Right lobe of liver (tissue), 6 donors: ENCODE measurements around the gene MAP3K9. TPM values are rescaled to one million over a fixed set of nuclear protein-coding genes. Genes with fewer than 3 reads are reported as not detected.

Experiments
- ATAC-seq, 4 donors: fragments of 200-7000 bp; cut with Tn5 transposase; one replicate each; pipeline ENCODE4 v1.9.1; 2020; ENCODE audit warnings: mild to moderate bottlenecking in 4 of 4, moderate library complexity in 4 of 4
- DNase-seq, 3 donors: peaks; one replicate each; pipeline ENCODE4 v3.0.0-alpha.2; 2020
- H3K27ac ChIP-seq, 3 donors: fragments of 200-600 bp; one replicate each; pipeline ENCODE4 v1.8.0; 2022
- H3K27me3 ChIP-seq, 2 donors: fragments of 200-600 bp; one replicate each; pipeline ENCODE4 v1.8.0; 2022
- H3K36me3 ChIP-seq, 4 donors: fragments of 200-600 bp; sonication (generic) in 1 of 4; one replicate each; pipeline versions ENCODE4 v1.5.1 to v1.8.0; 2017 to 2022; ENCODE audit warnings: control low read depth in 1 of 4
- H3K4me1 ChIP-seq, 4 donors: fragments of 200-600 bp; sonication (generic) in 1 of 4; one replicate each; pipeline versions ENCODE4 v1.5.1 to v1.8.0; 2017 to 2022; ENCODE audit warnings: control low read depth in 1 of 4
- H3K4me3 ChIP-seq, 3 donors: fragments of 200-600 bp; one replicate each; pipeline ENCODE4 v1.8.0; 2022
- H3K9me3 ChIP-seq, 4 donors: fragments of 200-600 bp; sonication (generic) in 1 of 4; one replicate each; pipeline versions ENCODE4 v1.5.1 to v1.8.0; 2017 to 2022; ENCODE audit warnings: control low read depth in 1 of 4
- POLR2A ChIP-seq: fragments of 450-650 bp; IDR thresholded peaks from one replicate; pipeline ENCODE4 v1.6.1; 2017; ENCODE audit warnings: antibody characterized with exemption, mild to moderate bottlenecking
- WGBS: methylation state at CpG from one replicate; pipeline ENCODE4 v1.1.6; 2018; ENCODE audit warnings: low coverage, low lambda C conversion rate; ENCODE audit not compliant: insufficient coverage; ENCODE audit errors: missing lambda C conversion rate; 5-methylcytosine and 5-hydroxymethylcytosine counted together
- intact Hi-C, 2 donors: fragments of 100-400 bp; cut with DNase I; formaldehyde crosslinking; loops; one replicate each; pipeline versions ENCODE4 v1.11.2 to v1.14.1; 2022
- total RNA-seq, 6 experiments: library from RNA; depleted of rRNA in 2 of 6; stranded (reverse); fragments of >200 nt in 2 of 6; fragmentation: NEBNext Ultra II Directional in 3 of 6; extraction: Animal tissue kit (Norgen Biotek cat#: 25700) in 3 of 6; gene quantifications; one replicate each; pipeline versions ENCODE4 v1.1.0 to v1.2.4, GENCODE V29; 2016 to 2023
- TF ChIP-seq, protein P1 (sequence below), 4 donors: fragments of 200-600 bp in 3 of 4; fragments of 450-650 bp in 1 of 4; IDR thresholded peaks; one replicate each; pipeline versions ENCODE4 v1.5.1 to v1.8.0; 2016 to 2022; ENCODE audit warnings: antibody characterized with exemption in 4 of 4, mild to moderate bottlenecking in 2 of 4
- donor health status: DM: no; HTN: yes; CAD: no.
- donor health status: DM: no; HTN: no; CAD: no.
- donor health status: DM: no; HTN: no; CAD: no.
- donor health status: DM: no; HTN: yes; CAD: no.
- donor health status: DM: no; HTN: yes; CAD: no.

Gene MAP3K9
- total RNA-seq, 6 experiments from 2014 or later: 2.0 to 3.6 (median 2.7) TPM

DNA sequence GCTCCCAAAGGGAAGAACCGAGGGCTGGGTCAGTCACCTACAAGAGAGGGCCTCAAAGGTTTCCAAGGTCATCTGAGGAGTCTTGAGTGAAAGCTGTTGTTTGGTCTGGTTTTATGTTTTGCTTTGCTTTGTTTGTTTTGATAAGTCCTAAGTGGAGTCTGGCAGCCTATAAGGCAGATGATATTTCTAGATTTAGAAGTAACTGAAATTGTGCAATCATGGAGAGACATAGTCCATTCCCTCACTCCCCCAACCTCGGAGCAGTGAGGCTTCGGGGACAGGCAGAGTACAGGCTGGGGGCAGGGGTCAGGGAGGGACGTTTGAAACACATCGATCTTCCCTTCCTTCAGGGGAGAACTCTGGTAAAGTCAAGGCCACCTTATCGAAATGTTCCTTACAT lies 125.3 kb downstream of the MAP3K9 start:
- H3K36me3 ChIP-seq: no peaks in the 10 kb centered on the region
- no peak overlapping the region for H3K27ac ChIP-seq
- peaks cover 0 to 10% (median 3%) of the 10 kb centered on the region in 4 donors for H3K4me1 ChIP-seq
- peak in 1 of 3 donors; percentile 68 for DNase-seq
- intact Hi-C loops: no loop called here
- ATAC-seq: peak; percentile 84 to 94 (median 92)
- no peak for TF ChIP-seq POLR2A
- TF ChIP-seq, protein P1, sequence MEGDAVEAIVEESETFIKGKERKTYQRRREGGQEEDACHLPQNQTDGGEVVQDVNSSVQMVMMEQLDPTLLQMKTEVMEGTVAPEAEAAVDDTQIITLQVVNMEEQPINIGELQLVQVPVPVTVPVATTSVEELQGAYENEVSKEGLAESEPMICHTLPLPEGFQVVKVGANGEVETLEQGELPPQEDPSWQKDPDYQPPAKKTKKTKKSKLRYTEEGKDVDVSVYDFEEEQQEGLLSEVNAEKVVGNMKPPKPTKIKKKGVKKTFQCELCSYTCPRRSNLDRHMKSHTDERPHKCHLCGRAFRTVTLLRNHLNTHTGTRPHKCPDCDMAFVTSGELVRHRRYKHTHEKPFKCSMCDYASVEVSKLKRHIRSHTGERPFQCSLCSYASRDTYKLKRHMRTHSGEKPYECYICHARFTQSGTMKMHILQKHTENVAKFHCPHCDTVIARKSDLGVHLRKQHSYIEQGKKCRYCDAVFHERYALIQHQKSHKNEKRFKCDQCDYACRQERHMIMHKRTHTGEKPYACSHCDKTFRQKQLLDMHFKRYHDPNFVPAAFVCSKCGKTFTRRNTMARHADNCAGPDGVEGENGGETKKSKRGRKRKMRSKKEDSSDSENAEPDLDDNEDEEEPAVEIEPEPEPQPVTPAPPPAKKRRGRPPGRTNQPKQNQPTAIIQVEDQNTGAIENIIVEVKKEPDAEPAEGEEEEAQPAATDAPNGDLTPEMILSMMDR (IDR thresholded peaks at IDR 0.05): no peak
- no peaks in the 10 kb centered on the region for H3K9me3 ChIP-seq
- no peaks in the 10 kb centered on the region for H3K27me3 ChIP-seq
- 9% methylated on average over 6 of the region's 6 CpGs for WGBS
- H3K4me3 ChIP-seq: no peak overlapping the region

DNA sequence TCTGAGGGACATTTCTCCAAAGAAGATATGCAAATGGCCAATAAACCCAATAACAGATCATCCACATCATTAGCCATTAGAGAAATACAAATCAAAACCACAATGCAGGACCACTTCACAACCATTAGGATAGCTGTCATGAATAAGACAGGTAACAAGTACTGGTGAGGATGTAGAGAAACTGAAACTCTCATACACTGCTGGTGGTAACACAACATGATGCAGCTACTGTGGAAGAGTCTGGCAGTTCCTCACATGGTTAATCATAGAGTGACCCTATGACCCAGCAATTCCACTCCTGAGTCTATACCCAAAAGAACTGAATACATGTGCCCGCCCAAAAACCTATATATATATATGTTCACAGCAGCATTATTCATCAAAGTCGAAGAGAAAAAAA lies 128.6 kb downstream of the MAP3K9 start:
- H3K36me3 ChIP-seq: no peaks in the 10 kb centered on the region
- peaks cover 0 to 10% (median 3%) of the 10 kb centered on the region in 4 donors for H3K4me1 ChIP-seq
- no peaks in the 10 kb centered on the region for H3K27me3 ChIP-seq
- H3K4me3 ChIP-seq: no peak overlapping the region
- no peaks in the 10 kb centered on the region for H3K9me3 ChIP-seq
- no peak overlapping the region for H3K27ac ChIP-seq
- no peak for DNase-seq
- intact Hi-C loops: no loop called here
- TF ChIP-seq, protein P1 (IDR thresholded peaks at IDR 0.05): no peak
- no peak for TF ChIP-seq POLR2A
- ATAC-seq: no peak
- 100% methylated on average over 1 of the region's 2 CpGs for WGBS

DNA sequence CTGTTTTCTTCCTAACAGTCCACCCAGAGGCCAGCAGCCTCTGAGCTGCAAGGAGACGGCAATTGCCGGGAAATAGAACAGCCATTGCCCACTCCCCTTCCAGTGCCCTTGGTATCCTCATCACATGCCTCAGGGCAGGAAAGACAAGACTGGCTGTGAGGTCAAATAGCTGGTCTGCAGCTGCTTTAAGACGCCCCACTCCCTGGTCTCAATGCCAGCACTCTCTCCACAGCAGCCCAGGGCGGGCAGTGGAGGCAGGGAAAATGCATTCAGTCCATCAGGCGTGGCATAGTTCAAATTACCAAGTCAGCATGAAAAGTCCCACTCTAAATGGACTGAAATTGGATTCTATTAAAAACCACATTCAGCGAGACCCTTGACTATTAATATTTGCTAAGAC lies 132.0 kb downstream of the MAP3K9 start:
- intact Hi-C loops: no loop called here
- 94% methylated on average over 6 of the region's 6 CpGs for WGBS
- Histone ChIP-seq H3K36me3 (no peaks in the 10 kb centered on the region), H3K4me1 (no peaks in the 10 kb centered on the region), H3K9me3 (no peaks in the 10 kb centered on the region), H3K4me3 (no peak overlapping the region), H3K27ac (no peak overlapping the region), H3K27me3 (no peaks in the 10 kb centered on the region)
- no peak for DNase-seq
- ATAC-seq: no peak
- TF ChIP-seq, protein P1 (IDR thresholded peaks at IDR 0.05): no peak
- no peak for TF ChIP-seq POLR2A

Other genes with a start within 250 kb of the MAP3K9 start
- gene MED6, start 208.9 kb downstream of the MAP3K9 start, total RNA-seq: 10 to 100 TPM in 5 of 6 experiments, 1 to 10 TPM in 1; 8.8 to 20.0 (median 13.7) TPM
- gene TTC9, start 167.6 kb downstream of the MAP3K9 start, total RNA-seq: 1 to 10 TPM in 3 of 6 experiments, under 1 TPM in 3; 0.15 to 5.5 (median 2.8) TPM
- gene PCNX1, start 97.9 kb upstream of the MAP3K9 start, total RNA-seq: 10 to 100 TPM; 25.4 to 33.2 (median 29.3) TPM